GM23338 (cell line): ENCODE results near the gene NRXN2.

Experiments used
- CREB1 ChIP-seq: fragments of 250-450 bp; sonication (Bioruptor Pico); IDR thresholded peaks from 2 replicates; pipeline ENCODE4 v1.5.0; 2020; ENCODE audit warnings: low read depth, mild to moderate bottlenecking, moderate library complexity
- ETS1 ChIP-seq: IDR thresholded peaks from 2 replicates; pipeline ENCODE4 v1.6.1; 2016; ENCODE audit warnings: antibody characterized with exemption
- EZH2 ChIP-seq: fragments of 200-600 bp; sonication (generic); IDR thresholded peaks from one replicate; pipeline ENCODE4 v1.8.0; 2017; ENCODE audit warnings: antibody characterized with exemption, mild to moderate bottlenecking, low read depth; ENCODE audit not compliant: unreplicated experiment
- EZH2phosphoT487 ChIP-seq: fragments of 200-600 bp; sonication (generic); IDR thresholded peaks from one replicate; pipeline ENCODE4 v1.8.1; 2018; ENCODE audit warnings: antibody characterized with exemption; ENCODE audit not compliant: unreplicated experiment
- JUNB ChIP-seq: IDR thresholded peaks from one replicate; pipeline ENCODE4 v1.6.1; 2016; ENCODE audit warnings: antibody characterized with exemption; ENCODE audit not compliant: unreplicated experiment
- POLR2AphosphoS5 ChIP-seq: IDR thresholded peaks from 2 replicates; pipeline ENCODE4 v1.6.1; 2016; ENCODE audit warnings: antibody characterized with exemption, low read depth
- STAT1 ChIP-seq: IDR thresholded peaks from one replicate; pipeline ENCODE4 v1.6.1; 2016; ENCODE audit warnings: antibody characterized with exemption; ENCODE audit not compliant: unreplicated experiment
- ZNF114 ChIP-seq: fragments of 250-450 bp; sonication (Bioruptor Pico); IDR thresholded peaks from 2 replicates; pipeline ENCODE4 v1.5.0; 2020; ENCODE audit warnings: mild to moderate bottlenecking, moderate library complexity
- TF ChIP-seq, protein P1 (sequence below), 2 experiments: fragments of 200-600 bp in 1 of 2; sonication (generic) in 1 of 2; conservative IDR thresholded peaks; 2 replicates each; pipeline versions ENCODE4 v1.5.1 to v1.6.1; 2016 to 2017; ENCODE audit warnings: antibody characterized with exemption in 2 of 2, low read depth in 2 of 2, mild to moderate bottlenecking in 2 of 2, moderate library complexity in 1 of 2
- TF ChIP-seq, protein P2 (sequence below): IDR thresholded peaks from one replicate; pipeline ENCODE4 v1.6.1; 2018; ENCODE audit warnings: antibody characterized with exemption; ENCODE audit not compliant: unreplicated experiment

DNA sequence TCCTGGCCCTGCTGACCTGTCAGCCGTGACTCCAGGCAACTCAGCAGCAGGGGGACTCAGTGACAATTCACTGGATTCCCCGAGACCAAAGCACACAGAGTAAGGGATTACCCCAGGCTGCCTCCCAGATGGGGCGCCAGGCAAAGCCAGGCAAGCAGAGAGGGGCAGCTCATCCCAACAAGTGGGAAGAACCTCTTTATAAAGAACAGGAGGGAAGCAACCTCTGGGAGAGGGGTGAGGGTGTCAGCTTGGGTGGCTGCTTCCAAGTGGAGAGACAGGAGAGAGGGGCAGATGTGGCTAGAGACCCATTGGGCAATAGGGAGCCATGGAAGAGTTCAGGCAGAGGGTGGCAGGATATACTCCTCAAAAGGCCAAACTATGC lies 130.8 kb downstream of the NRXN2 start:
- TF ChIP-seq EZH2: no peak
- TF ChIP-seq, protein P1, sequence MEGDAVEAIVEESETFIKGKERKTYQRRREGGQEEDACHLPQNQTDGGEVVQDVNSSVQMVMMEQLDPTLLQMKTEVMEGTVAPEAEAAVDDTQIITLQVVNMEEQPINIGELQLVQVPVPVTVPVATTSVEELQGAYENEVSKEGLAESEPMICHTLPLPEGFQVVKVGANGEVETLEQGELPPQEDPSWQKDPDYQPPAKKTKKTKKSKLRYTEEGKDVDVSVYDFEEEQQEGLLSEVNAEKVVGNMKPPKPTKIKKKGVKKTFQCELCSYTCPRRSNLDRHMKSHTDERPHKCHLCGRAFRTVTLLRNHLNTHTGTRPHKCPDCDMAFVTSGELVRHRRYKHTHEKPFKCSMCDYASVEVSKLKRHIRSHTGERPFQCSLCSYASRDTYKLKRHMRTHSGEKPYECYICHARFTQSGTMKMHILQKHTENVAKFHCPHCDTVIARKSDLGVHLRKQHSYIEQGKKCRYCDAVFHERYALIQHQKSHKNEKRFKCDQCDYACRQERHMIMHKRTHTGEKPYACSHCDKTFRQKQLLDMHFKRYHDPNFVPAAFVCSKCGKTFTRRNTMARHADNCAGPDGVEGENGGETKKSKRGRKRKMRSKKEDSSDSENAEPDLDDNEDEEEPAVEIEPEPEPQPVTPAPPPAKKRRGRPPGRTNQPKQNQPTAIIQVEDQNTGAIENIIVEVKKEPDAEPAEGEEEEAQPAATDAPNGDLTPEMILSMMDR (conservative IDR thresholded peaks at IDR 0.05; ENCODE audit: low read depth in 2 of 2): no peak
- no peak for TF ChIP-seq ZNF114 (CRISPR knock-in tag)
- no peak for TF ChIP-seq STAT1
- TF ChIP-seq POLR2AphosphoS5: no peak
- TF ChIP-seq JUNB: no peak
- no peak for TF ChIP-seq CREB1 (CRISPR knock-in tag)
- TF ChIP-seq, protein P2, sequence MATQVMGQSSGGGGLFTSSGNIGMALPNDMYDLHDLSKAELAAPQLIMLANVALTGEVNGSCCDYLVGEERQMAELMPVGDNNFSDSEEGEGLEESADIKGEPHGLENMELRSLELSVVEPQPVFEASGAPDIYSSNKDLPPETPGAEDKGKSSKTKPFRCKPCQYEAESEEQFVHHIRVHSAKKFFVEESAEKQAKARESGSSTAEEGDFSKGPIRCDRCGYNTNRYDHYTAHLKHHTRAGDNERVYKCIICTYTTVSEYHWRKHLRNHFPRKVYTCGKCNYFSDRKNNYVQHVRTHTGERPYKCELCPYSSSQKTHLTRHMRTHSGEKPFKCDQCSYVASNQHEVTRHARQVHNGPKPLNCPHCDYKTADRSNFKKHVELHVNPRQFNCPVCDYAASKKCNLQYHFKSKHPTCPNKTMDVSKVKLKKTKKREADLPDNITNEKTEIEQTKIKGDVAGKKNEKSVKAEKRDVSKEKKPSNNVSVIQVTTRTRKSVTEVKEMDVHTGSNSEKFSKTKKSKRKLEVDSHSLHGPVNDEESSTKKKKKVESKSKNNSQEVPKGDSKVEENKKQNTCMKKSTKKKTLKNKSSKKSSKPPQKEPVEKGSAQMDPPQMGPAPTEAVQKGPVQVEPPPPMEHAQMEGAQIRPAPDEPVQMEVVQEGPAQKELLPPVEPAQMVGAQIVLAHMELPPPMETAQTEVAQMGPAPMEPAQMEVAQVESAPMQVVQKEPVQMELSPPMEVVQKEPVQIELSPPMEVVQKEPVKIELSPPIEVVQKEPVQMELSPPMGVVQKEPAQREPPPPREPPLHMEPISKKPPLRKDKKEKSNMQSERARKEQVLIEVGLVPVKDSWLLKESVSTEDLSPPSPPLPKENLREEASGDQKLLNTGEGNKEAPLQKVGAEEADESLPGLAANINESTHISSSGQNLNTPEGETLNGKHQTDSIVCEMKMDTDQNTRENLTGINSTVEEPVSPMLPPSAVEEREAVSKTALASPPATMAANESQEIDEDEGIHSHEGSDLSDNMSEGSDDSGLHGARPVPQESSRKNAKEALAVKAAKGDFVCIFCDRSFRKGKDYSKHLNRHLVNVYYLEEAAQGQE: no peak
- no peak for TF ChIP-seq EZH2phosphoT487
- no peak for TF ChIP-seq ETS1
